K562 (cell line): ENCODE measurements around the gene SLC32A1. TPM values are rescaled to one million over a fixed set of nuclear protein-coding genes. Genes with fewer than 3 reads are reported as not detected.

Experiments used
- ATAC-seq: fragments of 200-7000 bp; cut with Tn5 transposase; 3 replicates; pipeline ENCODE4 v1.9.1; 2020; ENCODE audit warnings: moderate library complexity
- BruUV-seq: library from RNA; stranded (reverse); fragments of 400-500 nt; replicated peaks from 2 replicates; lab custom pipeline; 2021; lab: Mats Ljungman, UMichigan
- CTCF ChIA-PET: fragments of 300-600 bp; formaldehyde crosslinking; extraction: SDS; loops from one replicate; lab custom pipeline; 2021; ENCODE audit warnings: low intra/inter-chr PET ratio; lab: Yijun Ruan, JAX
- POLR2A ChIA-PET: fragments of 300-600, 350-650 bp; sonication (Branson Sonifier 250); formaldehyde crosslinking; extraction: SDS; loops from one replicate; lab custom pipeline; 2021; ENCODE audit warnings: antibody characterized with exemption, inconsistent platforms; lab: Yijun Ruan, JAX
- DNase-seq, 4 experiments: peaks; one replicate each; pipeline versions ENCODE4 v3.0.0 to v3.0.0-alpha.2; 2011 to 2018; ENCODE audit warnings: low spot score in 3 of 4, mixed read lengths in 3 of 4; ENCODE audit errors: extremely low read depth in 1 of 4
- FAIRE-seq: peaks from 2 replicates; lab custom pipeline; 2011; peaks lifted over from hg19 to GRCh38; lab: Jason Lieb, UNC
- H2AFZ ChIP-seq: 2 replicates; pipeline ENCODE4 v1.6.0; 2011; ENCODE audit warnings: low read depth, low read length, control low read depth, inconsistent platforms
- H3K27ac ChIP-seq: fragments of 200-600 bp; 3 replicates; pipeline ENCODE4 v1.8.0; 2011; ENCODE audit warnings: low read depth, mild to moderate bottlenecking, control low read depth, inconsistent platforms, low read length, moderate library complexity, mixed read lengths; ENCODE audit errors: extremely low read depth
- H3K27me3 ChIP-seq, 2 experiments: fragments of 300-600 bp in 1 of 2; 2 replicates in 1 of 2; 3 replicates in 1 of 2; pipeline versions ENCODE4 v1.6.0 to v1.8.0; 2011; ENCODE audit warnings: inconsistent platforms in 2 of 2, low read length in 2 of 2, mild to moderate bottlenecking in 1 of 2, mixed read lengths in 1 of 2, moderate library complexity in 1 of 2; ENCODE audit not compliant: control insufficient read depth in 2 of 2, insufficient read depth in 2 of 2
- H3K36me3 ChIP-seq: fragments of 300-600 bp; 3 replicates; pipeline ENCODE4 v1.8.0; 2011; ENCODE audit warnings: mild to moderate bottlenecking, low read length, inconsistent platforms; ENCODE audit not compliant: control insufficient read depth, insufficient read depth
- H3K4me1 ChIP-seq, 2 experiments: fragments of 200-600 bp in 1 of 2; replicated peaks in 1 of 2; 2 replicates in 1 of 2; 3 replicates in 1 of 2; pipeline versions ENCODE4 v1.5.1 to v1.8.0; 2011; ENCODE audit warnings: inconsistent platforms in 2 of 2, low read length in 2 of 2, mild to moderate bottlenecking in 1 of 2, mixed read lengths in 1 of 2, moderate library complexity in 1 of 2; ENCODE audit not compliant: control insufficient read depth in 2 of 2, insufficient read depth in 2 of 2
- H3K4me2 ChIP-seq: 2 replicates; pipeline ENCODE4 v1.6.1; 2011; ENCODE audit warnings: low read length, control low read depth, inconsistent platforms, mixed read lengths; ENCODE audit not compliant: insufficient read depth
- H3K4me3 ChIP-seq: fragments of 200-600 bp; sonication (generic), shearing (Covaris generic); 2 replicates; pipeline ENCODE4 v1.5.1; 2016; ENCODE audit warnings: control low read depth, inconsistent platforms
- H3K79me2 ChIP-seq: fragments of 200-600 bp; 3 replicates; pipeline ENCODE4 v1.8.0; 2011; ENCODE audit warnings: low read length, inconsistent platforms; ENCODE audit not compliant: control insufficient read depth, insufficient read depth
- H3K9ac ChIP-seq, 2 experiments: 2 replicates each; pipeline versions ENCODE4 v1.6.0 to v1.6.1; 2011; ENCODE audit warnings: low read depth in 2 of 2, low read length in 2 of 2, control low read depth in 1 of 2, inconsistent platforms in 1 of 2, mild to moderate bottlenecking in 1 of 2, mixed read lengths in 1 of 2; ENCODE audit not compliant: insufficient read depth in 1 of 2
- H3K9me1 ChIP-seq: one replicate; pipeline ENCODE4 v1.6.0; 2011; ENCODE audit warnings: inconsistent platforms, mild to moderate bottlenecking, low read length, moderate library complexity; ENCODE audit not compliant: control insufficient read depth, insufficient read depth
- H3K9me3 ChIP-seq: replicated peaks from 2 replicates; pipeline ENCODE4 v1.5.1; 2011; ENCODE audit warnings: low read depth, low read length, inconsistent platforms; ENCODE audit not compliant: control insufficient read depth, insufficient read depth
- H4K20me1 ChIP-seq: replicated peaks from 2 replicates; pipeline ENCODE4 v1.6.1; 2011; ENCODE audit warnings: low read length, inconsistent platforms, mixed read lengths; ENCODE audit not compliant: control insufficient read depth, insufficient read depth
- RAD21 ChIP-seq, 2 experiments: fragments of 250-450 bp in 1 of 2; fragments of 450-650 bp in 1 of 2; sonication (Bioruptor Pico) in 1 of 2; formaldehyde crosslinking in 1 of 2; IDR thresholded peaks in 1 of 2; conservative IDR thresholded peaks in 1 of 2; 2 replicates each; pipeline versions ENCODE4 v1.4.0 to v1.8.0; 2020 to 2022; ENCODE audit warnings: mild to moderate bottlenecking in 2 of 2, moderate library complexity in 1 of 2
- TRIM25 ChIP-seq: fragments of 450-650 bp; IDR thresholded peaks from 2 replicates; pipeline ENCODE4 v1.7.0; 2016; ENCODE audit warnings: borderline replicate concordance
- WGBS: fragments of 100-300 bp; shearing (Covaris generic); methylation state at CpG from one replicate; pipeline ENCODE4 v1.1.6; 2016; ENCODE audit warnings: low coverage, mixed read lengths; ENCODE audit not compliant: insufficient coverage; ENCODE audit errors: missing lambda C conversion rate; 5-methylcytosine and 5-hydroxymethylcytosine counted together
- in situ Hi-C: fragments of 300-500 bp; cut with MboI; formaldehyde crosslinking; loops from 4 replicates; pipeline ENCODE4 v1.15.0; 2018; ENCODE audit warnings: inconsistent platforms, mixed read lengths
- intact Hi-C: fragments of 100-400 bp; cut with micrococcal nuclease; formaldehyde crosslinking; loops from 2 replicates; pipeline ENCODE4 v1.14.2; 2022
- polyA plus RNA-seq, 8 experiments: library from polyadenylated mRNA; depleted of rRNA in 4 of 8; stranded (reverse) in 5 of 8; unstranded in 3 of 8; fragments of >200 nt; fragmentation: Nextera tagmentation in 2 of 8; fragmentation: Illumina TruSeq in 1 of 8; extraction: Ambion mirVana in 2 of 8; extraction: Trizol in 1 of 8; gene quantifications; 2 replicates each; pipeline versions ENCODE4 v1.2.1 to v1.2.3, GENCODE V29; 2011 to 2014; ENCODE audit warnings: inconsistent platforms in 1 of 8, missing spikeins in 1 of 8
- total RNA-seq, 7 experiments: library from RNA; depleted of rRNA in 6 of 7; stranded (reverse); fragments of >200 nt in 6 of 7; fragmentation: Illumina TruSeq in 2 of 7; extraction: Trizol in 2 of 7; gene quantifications; 2 replicates each; pipeline versions ENCODE4 v1.2.1 to v1.2.3, GENCODE V29; 2011 to 2021; ENCODE audit warnings: low replicate concordance in 1 of 7
- TF ChIP-seq, protein P1 (sequence below), 2 experiments: fragments of 450-650 bp; formaldehyde crosslinking in 1 of 2; IDR thresholded peaks; 2 replicates each; pipeline versions ENCODE4 v1.4.0 to v1.6.1; 2014 to 2020; ENCODE audit warnings: mild to moderate bottlenecking in 2 of 2, borderline replicate concordance in 1 of 2, low read depth in 1 of 2
- TF ChIP-seq, protein P2 (sequence below): sonication (generic); formaldehyde crosslinking; IDR thresholded peaks from 2 replicates; pipeline ENCODE4 v1.8.0; 2022; ENCODE audit warnings: missing genetic modification reagents, mild to moderate bottlenecking, moderate library complexity, borderline replicate concordance

SLC32A1 gene
- total and polyA plus RNA-seq, 9 of the 15 experiments (the other 6 are each of a cell fraction or from before 2014, with no cell fraction given) = not detected

- no peaks in the 10 kb centered on the region for H3K9me1 ChIP-seq
- no peak overlapping the region for H2AFZ ChIP-seq
- intact Hi-C loops (loop anchor here (5.0 to 10.0 kb wide), 2 partner anchors 167 to 319 kb away; no protein-coding TSS in a partner anchor), in situ Hi-C loops (no loop called here)
- ATAC-seq (peak; percentile 23; the same call in 1 of the 3 replicates), DNase-seq (peak in 2 of 4 experiments; percentile 29 to 33), FAIRE-seq (no peak)
- H3K9ac ChIP-seq = no peak overlapping the region
- BruUV-seq = no TSS peak
- no peaks in the 10 kb centered on the region for H3K9me3 ChIP-seq
- peaks cover 11% of the 10 kb centered on the region for H4K20me1 ChIP-seq
- no peak overlapping the region for H3K4me2 ChIP-seq
- H3K4me3 ChIP-seq = no peak overlapping the region
- 18% methylated on average over 26 of the region's 35 CpGs for WGBS
- CTCF ChIA-PET = interaction anchor here (0.8 to 1.9 kb wide), 4 partner anchors 26 to 388 kb away, joined by 3 to 8 read pairs (median 4); no protein-coding TSS in a partner anchor
- POLR2A ChIA-PET = interaction anchor here (0.6 to 0.8 kb wide), 2 partner anchors 10 to 21 kb away, joined by 3 to 4 read pairs; no protein-coding TSS in a partner anchor
- H3K79me2 ChIP-seq = no peaks in the 10 kb centered on the region
- peaks cover 0 to 47% of the 10 kb centered on the region in 2 experiments; a peak in 3 of 5 replicates for H3K4me1 ChIP-seq
- H3K27me3 ChIP-seq = peaks cover 41 to 94% of the 10 kb centered on the region in 2 experiments
- H3K27ac ChIP-seq = no peak overlapping the region
- H3K36me3 ChIP-seq = no peaks in the 10 kb centered on the region
- TF ChIP-seq, protein P1, sequence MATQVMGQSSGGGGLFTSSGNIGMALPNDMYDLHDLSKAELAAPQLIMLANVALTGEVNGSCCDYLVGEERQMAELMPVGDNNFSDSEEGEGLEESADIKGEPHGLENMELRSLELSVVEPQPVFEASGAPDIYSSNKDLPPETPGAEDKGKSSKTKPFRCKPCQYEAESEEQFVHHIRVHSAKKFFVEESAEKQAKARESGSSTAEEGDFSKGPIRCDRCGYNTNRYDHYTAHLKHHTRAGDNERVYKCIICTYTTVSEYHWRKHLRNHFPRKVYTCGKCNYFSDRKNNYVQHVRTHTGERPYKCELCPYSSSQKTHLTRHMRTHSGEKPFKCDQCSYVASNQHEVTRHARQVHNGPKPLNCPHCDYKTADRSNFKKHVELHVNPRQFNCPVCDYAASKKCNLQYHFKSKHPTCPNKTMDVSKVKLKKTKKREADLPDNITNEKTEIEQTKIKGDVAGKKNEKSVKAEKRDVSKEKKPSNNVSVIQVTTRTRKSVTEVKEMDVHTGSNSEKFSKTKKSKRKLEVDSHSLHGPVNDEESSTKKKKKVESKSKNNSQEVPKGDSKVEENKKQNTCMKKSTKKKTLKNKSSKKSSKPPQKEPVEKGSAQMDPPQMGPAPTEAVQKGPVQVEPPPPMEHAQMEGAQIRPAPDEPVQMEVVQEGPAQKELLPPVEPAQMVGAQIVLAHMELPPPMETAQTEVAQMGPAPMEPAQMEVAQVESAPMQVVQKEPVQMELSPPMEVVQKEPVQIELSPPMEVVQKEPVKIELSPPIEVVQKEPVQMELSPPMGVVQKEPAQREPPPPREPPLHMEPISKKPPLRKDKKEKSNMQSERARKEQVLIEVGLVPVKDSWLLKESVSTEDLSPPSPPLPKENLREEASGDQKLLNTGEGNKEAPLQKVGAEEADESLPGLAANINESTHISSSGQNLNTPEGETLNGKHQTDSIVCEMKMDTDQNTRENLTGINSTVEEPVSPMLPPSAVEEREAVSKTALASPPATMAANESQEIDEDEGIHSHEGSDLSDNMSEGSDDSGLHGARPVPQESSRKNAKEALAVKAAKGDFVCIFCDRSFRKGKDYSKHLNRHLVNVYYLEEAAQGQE (IDR thresholded peaks at IDR 0.05; ENCODE audit: borderline replicate concordance) = peak; percentile 35; the same call in 1 of the 2 replicates
- TF ChIP-seq, protein P1 (CRISPR knock-in tag; IDR thresholded peaks at IDR 0.05; ENCODE audit: low read depth) = no peak
- TF ChIP-seq, protein P2, sequence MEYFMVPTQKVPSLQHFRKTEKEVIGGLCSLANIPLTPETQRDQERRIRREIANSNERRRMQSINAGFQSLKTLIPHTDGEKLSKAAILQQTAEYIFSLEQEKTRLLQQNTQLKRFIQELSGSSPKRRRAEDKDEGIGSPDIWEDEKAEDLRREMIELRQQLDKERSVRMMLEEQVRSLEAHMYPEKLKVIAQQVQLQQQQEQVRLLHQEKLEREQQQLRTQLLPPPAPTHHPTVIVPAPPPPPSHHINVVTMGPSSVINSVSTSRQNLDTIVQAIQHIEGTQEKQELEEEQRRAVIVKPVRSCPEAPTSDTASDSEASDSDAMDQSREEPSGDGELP = peak; percentile 38; the same call in 1 of the 2 replicates
- TF ChIP-seq TRIM25 (no peak), RAD21 (CRISPR knock-in tag; conservative IDR thresholded peaks at IDR 0.05 in 1 of 2, IDR thresholded peaks at IDR 0.05 in 1 of 2) (peak in 1 of 2 experiments; percentile 33; a peak in 2 of 4 replicates)
Observed at GRCh38 chr20:38725148-38725901, 1.0 kb downstream of the SLC32A1 start.
